Heart right ventricle (tissue), 16 donors: Measurements from ENCODE around the gene RILPL1. TPM values are rescaled to one million over a fixed set of nuclear protein-coding genes. Genes with fewer than 3 reads are reported as not detected.

ENCODE experiments used
- ATAC-seq, 8 donors: fragments of 200-7000 bp; cut with Tn5 transposase; one replicate each; pipeline ENCODE4 v1.9.1; 2020; ENCODE audit warnings: mild to moderate bottlenecking in 8 of 8, moderate library complexity in 8 of 8, moderate number of reproducible peaks in 1 of 8
- DNase-seq, 2 donors: peaks; one replicate each; pipeline ENCODE4 v3.0.0-alpha.2; 2020
- H3K27ac ChIP-seq, 10 donors: fragments of 200-600 bp; sonication (generic) in 2 of 10; one replicate each; pipeline versions ENCODE4 v1.5.0 to v1.8.0; 2020 to 2022; ENCODE audit warnings: mild to moderate bottlenecking in 3 of 10
- H3K27me3 ChIP-seq, 7 donors: fragments of 200-600 bp; one replicate each; pipeline ENCODE4 v1.8.0; 2021 to 2022; ENCODE audit warnings: mild to moderate bottlenecking in 2 of 7
- H3K36me3 ChIP-seq, 9 donors: fragments of 200-600 bp; sonication (generic) in 1 of 9; one replicate each; pipeline versions ENCODE4 v1.5.0 to v1.8.0; 2020 to 2022; ENCODE audit warnings: mild to moderate bottlenecking in 2 of 9
- H3K4me1 ChIP-seq, 9 donors: fragments of 200-600 bp; sonication (generic) in 1 of 9; one replicate each; pipeline versions ENCODE4 v1.5.0 to v1.8.0; 2020 to 2022; ENCODE audit warnings: mild to moderate bottlenecking in 4 of 9
- H3K4me3 ChIP-seq, 10 donors: fragments of 200-600 bp; sonication (generic) in 2 of 10; one replicate each; pipeline versions ENCODE4 v1.5.0 to v1.8.0; 2020 to 2022; ENCODE audit warnings: mild to moderate bottlenecking in 7 of 10, moderate library complexity in 2 of 10
- H3K9me3 ChIP-seq, 11 donors: fragments of 200-600 bp in 10 of 11; sonication (generic) in 2 of 11; one replicate each; pipeline versions ENCODE4 v1.5.0 to v1.8.0; 2013 to 2022; ENCODE audit warnings: mild to moderate bottlenecking in 2 of 11, control low read depth in 1 of 11, moderate library complexity in 1 of 11
- WGBS, 2 donors: extraction: QIAGEN DNeasy Blood & Tissue Kit; methylation state at CpG; one replicate each; pipeline ENCODE4 v1.1.7; 2013; ENCODE audit warnings: inconsistent platforms in 1 of 2; 5-methylcytosine and 5-hydroxymethylcytosine counted together
- intact Hi-C, 10 donors: fragments of 100-400 bp; cut with DNase I; formaldehyde crosslinking; loops; one replicate each; pipeline versions ENCODE4 v1.11.1 to v1.14.2; 2022
- polyA plus RNA-seq, 2 donors: library from polyadenylated mRNA; stranded (reverse); fragments of 200-250 nt; gene quantifications; one replicate each; pipeline ENCODE4 v1.2.3, GENCODE V29; 2013
- total RNA-seq, 10 donors: library from RNA; stranded (reverse); fragmentation: NEBNext Ultra II Directional in 3 of 10; extraction: Animal tissue kit (Norgen Biotek cat#: 25700) in 3 of 10; gene quantifications; one replicate each; pipeline versions ENCODE4 v1.2.1 to v1.2.4, GENCODE V29; 2021 to 2023
- TF ChIP-seq, protein P1 (sequence below), 9 donors: fragments of 200-600 bp; sonication (generic) in 2 of 9; IDR thresholded peaks; one replicate each; pipeline versions ENCODE4 v1.5.0 to v1.8.0; 2021 to 2022; ENCODE audit warnings: antibody characterized with exemption in 9 of 9, mild to moderate bottlenecking in 5 of 9, moderate library complexity in 1 of 9
- donor health status: Arrhythmogenic right ventricular cardiomyopathy.
- donor health status: ischemic (EF 13 %, LVEDD 7.1; RV severe dilation, severe dysfunction).
- donor health status: healthy with polysubstance abuse.
- donor health status: DM: no; HTN: yes; CAD: no.
- donor health status: DM: no; HTN: no; CAD: no.
- donor health status: ischemic (EF 25% LVEDD 6.9; RV normal size, moderate dysfunction).
- donor health status: ischemic (EF 25% LVEDD 5.7; RV mildly dilated, moderate dysfunction).
- donor health status: healthy.
- donor health status: DM: yes; HTN: yes; CAD: no.
- donor health status: Ischemic cardiomyopathy.
- donor health status: ischemic (EF 35%, LVEDD 5.7; RV mildly dilated, moderate dysfunction).
- donor health status: nonischemic (EF 11% LVEDD 7.7; RV severe dilation, severe dysfunction).
- donor health status: DM: yes; HTN: yes; CAD: no.
- donor health status: PGD.
- donor health status: ischemic (EF 29% LVEDD 5.4; RV normal size, mild dysfunction).
- donor health status: nonischemic (EF 23%, LVEDD 6.1; RV moderate dilation, normal function).

The RILPL1 gene
- total and polyA plus RNA-seq, 12 donors = 71.4 to 132 (median 86.6) TPM

DNA sequence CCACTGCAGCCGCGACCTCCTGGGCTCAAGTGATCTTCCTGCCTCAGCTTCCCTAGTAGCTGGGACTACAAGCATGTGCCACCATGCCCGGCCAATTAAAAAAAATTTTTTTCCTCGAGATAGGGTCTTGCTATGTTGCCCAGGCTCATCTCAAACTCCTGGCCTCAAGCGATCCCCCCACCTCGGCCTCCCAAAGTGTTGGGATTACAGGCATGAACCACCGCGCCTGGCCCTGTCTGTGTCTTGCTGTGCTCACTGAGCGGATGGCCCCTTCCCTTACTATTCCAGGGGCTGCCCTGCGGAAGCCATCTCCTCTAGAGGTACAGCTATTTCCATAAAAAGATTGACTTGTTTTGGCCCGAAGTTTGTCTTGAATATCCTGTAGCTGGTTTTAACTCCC is 55.5 kb downstream of the RILPL1 start:
- H3K9me3 ChIP-seq = no peaks in the 10 kb centered on the region
- TF ChIP-seq, protein P1, sequence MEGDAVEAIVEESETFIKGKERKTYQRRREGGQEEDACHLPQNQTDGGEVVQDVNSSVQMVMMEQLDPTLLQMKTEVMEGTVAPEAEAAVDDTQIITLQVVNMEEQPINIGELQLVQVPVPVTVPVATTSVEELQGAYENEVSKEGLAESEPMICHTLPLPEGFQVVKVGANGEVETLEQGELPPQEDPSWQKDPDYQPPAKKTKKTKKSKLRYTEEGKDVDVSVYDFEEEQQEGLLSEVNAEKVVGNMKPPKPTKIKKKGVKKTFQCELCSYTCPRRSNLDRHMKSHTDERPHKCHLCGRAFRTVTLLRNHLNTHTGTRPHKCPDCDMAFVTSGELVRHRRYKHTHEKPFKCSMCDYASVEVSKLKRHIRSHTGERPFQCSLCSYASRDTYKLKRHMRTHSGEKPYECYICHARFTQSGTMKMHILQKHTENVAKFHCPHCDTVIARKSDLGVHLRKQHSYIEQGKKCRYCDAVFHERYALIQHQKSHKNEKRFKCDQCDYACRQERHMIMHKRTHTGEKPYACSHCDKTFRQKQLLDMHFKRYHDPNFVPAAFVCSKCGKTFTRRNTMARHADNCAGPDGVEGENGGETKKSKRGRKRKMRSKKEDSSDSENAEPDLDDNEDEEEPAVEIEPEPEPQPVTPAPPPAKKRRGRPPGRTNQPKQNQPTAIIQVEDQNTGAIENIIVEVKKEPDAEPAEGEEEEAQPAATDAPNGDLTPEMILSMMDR (IDR thresholded peaks at IDR 0.05) = no peak
- no peak overlapping the region for H3K4me3 ChIP-seq
- peak overlapping the region; percentile 75 to 94 (median 90) for H3K27ac ChIP-seq
- intact Hi-C loops = loop anchor here in 4 of 10 donors (2.0 to 5.0 kb wide), 2 partner anchors 41 to 54 kb away; partner anchors contain the start of gene RILPL1 (in 3 of the 4)
- ATAC-seq (no peak), DNase-seq (no peak)
- H3K4me1 ChIP-seq = peaks cover 5 to 54% (median 24%) of the 10 kb centered on the region in 9 donors
- peaks cover 0 to 92% (median 6%) of the 10 kb centered on the region in 9 donors for H3K36me3 ChIP-seq
- H3K27me3 ChIP-seq = no peaks in the 10 kb centered on the region
- 85 to 89% methylated on average over 11 of the region's 11 CpGs for WGBS, 2 donors

DNA sequence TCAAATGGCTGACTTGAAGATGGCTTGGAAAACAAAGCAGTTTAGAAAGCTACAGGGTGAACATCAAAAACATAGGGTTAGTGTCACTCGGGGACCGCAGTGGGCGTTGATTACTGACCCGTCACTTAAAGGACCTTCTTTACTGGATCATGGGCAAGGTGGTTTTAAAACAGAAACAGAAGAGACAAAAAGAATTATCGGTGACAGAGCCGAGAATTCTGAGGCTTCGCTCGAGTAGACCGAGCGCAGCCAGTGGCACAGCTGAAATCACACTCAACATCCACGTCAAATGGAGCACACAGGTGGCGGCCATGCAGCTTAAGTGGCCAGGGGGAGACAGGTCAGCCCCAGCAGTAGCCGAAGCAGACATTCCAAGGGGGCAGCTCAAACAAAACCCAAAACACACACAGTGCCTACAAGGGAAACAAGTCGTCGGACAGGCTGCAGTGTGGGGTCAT is 58.2 kb downstream of the RILPL1 start:
- ATAC-seq (no peak), DNase-seq (no peak)
- 57 to 68% methylated on average over 15 of the region's 15 CpGs for WGBS, 2 donors
- H3K4me1 ChIP-seq = peaks cover 5 to 67% (median 32%) of the 10 kb centered on the region in 9 donors
- TF ChIP-seq, protein P1 (IDR thresholded peaks at IDR 0.05) = no peak
- peaks cover 0 to 92% (median 15%) of the 10 kb centered on the region in 9 donors for H3K36me3 ChIP-seq
- peak overlapping the region in 3 of 10 donors; percentile 7 to 22 (median 15) for H3K4me3 ChIP-seq
- no peaks in the 10 kb centered on the region for H3K27me3 ChIP-seq
- H3K9me3 ChIP-seq = no peaks in the 10 kb centered on the region
- intact Hi-C loops = loop anchor here in 3 of 10 donors (5.0 kb wide), 1 partner anchor 57 kb away; the partner anchor contains the start of gene RILPL1 (in 3 of the 3)
- H3K27ac ChIP-seq = peak overlapping the region; percentile 71 to 91 (median 85)

DNA sequence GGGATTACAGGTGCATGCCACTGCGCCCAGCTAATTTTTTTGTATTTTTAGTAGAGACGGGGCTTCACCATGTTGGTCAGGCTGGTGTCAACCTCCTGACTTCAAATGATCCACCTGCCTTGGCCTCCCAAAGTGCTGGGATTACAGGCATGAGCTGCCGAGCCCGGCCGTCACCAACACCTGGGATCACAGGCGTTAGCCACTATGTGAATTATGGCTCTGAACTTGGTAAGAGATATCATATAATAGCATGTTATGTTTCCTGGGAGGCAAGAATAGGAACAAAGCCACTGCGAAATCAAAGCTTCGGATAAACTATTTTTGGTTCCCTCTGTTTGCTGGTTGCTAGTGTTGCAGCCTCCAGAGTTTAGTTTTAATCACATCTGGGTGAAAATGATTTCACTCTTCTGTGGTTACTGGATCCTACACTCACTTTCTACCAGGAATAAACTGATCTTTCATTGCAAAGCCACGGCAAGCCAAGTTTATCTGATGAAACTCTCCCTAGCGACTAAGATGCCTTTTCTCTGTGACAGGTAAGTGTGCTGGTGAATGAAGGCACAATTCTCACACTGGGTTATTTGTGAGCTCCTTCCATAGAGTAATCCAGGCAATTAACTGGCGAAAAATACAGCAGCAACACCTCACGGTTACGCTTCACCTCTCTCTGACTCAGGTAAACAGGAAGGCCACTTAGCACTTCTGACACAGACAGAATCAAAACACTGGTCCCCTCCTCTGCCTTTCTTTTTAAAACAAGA is 58.9 kb downstream of the RILPL1 start:
- Histone ChIP-seq H3K4me3 (peak overlapping the region in 3 of 10 donors; percentile 7 to 22 (median 15)), H3K9me3 (no peaks in the 10 kb centered on the region), H3K36me3 (peaks cover 0 to 92% (median 15%) of the 10 kb centered on the region in 9 donors), H3K27me3 (no peaks in the 10 kb centered on the region), H3K4me1 (peaks cover 5 to 61% (median 31%) of the 10 kb centered on the region in 9 donors), H3K27ac (peak overlapping the region; percentile 71 to 91 (median 85))
- 45 to 61% methylated on average over 13 of the region's 13 CpGs for WGBS, 2 donors
- ATAC-seq (peak in 7 of 8 donors; percentile 29 to 66 (median 38)), DNase-seq (peak in 1 of 2 donors; percentile 35)
- TF ChIP-seq, protein P1 (IDR thresholded peaks at IDR 0.05) = peak in 1 of 9 donors; percentile 9
- intact Hi-C loops = loop anchor here in 5 of 10 donors (5.0 kb wide), 2 partner anchors 43 to 58 kb away; partner anchors contain the start of gene RILPL1 (in 5 of the 5)

DNA sequence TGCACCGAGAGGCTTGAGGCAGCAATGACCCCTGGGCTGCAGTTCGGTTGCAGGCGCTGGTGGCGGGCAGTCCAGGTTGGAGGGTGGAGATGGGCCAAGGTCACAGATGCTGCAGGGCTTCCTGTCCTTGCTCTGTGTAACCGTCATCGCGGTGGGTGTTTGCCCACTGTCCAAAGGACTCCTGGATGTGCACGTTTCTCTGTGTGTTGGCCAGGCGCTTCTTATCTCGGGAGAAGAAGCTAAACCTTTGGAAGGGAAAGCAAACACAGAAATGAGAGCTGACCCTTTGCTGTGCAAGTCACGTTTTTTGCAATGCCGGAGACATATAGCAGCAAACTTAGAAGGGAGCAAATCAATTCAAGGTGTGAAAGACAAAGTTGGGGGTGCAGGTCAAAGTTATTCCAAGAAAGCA is 61.1 kb downstream of the RILPL1 start:
- Histone ChIP-seq H3K9me3 (no peaks in the 10 kb centered on the region), H3K4me1 (peaks cover 3 to 51% (median 24%) of the 10 kb centered on the region in 9 donors), H3K4me3 (no peak overlapping the region), H3K27me3 (no peaks in the 10 kb centered on the region), H3K36me3 (peaks cover 0 to 86% (median 15%) of the 10 kb centered on the region in 9 donors), H3K27ac (peak overlapping the region in 6 of 10 donors; percentile 4 to 91 (median 64))
- intact Hi-C loops = loop anchor here in 3 of 10 donors (5.0 kb wide), 2 partner anchors 45 to 60 kb away; partner anchors contain the start of gene RILPL1 (in 2 of the 3)
- TF ChIP-seq, protein P1 (IDR thresholded peaks at IDR 0.05) = no peak
- WGBS, 2 donors = 74 to 78% methylated on average over 12 of the region's 12 CpGs
- ATAC-seq = peak in 1 of 8 donors; percentile 28
- DNase-seq = no peak
